ENCODE data around the gene PFDN1. TPM values are rescaled to one million over a fixed set of nuclear protein-coding genes. Genes with fewer than 3 reads are reported as not detected.

PFDN1 gene
- total RNA-seq, 2 experiments from 2014 or later, result 49.1 to 50.6 TPM

DNA sequence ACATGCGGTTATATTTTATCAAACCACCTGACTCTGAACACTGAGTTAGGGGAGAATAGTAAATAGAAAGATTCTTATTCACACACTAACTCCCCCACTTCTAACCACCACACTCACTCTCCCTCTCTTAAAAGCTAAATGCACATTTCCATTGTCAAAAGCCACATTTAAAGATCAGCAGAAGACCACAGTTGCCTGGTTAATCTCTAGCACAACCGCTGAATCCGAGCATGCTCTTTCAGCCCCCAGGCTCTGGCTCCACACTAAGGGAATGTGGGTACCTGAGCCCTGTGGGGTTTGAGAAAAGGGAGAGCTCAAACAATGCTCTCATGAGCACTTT is 35.7 kb downstream of the PFDN1 start:
- Mint-ChIP-seq H3K36me3 (ENCODE audit: low read depth) (peaks cover 12% of the 10 kb centered on the region), H3K27ac (peak overlapping the region; percentile 39), H3K9me3 (no peaks in the 10 kb centered on the region), H3K4me3 (no peak overlapping the region), H3K4me1 (ENCODE audit: low read depth) (peaks cover 36% of the 10 kb centered on the region), H3K27me3 (no peaks in the 10 kb centered on the region)
- TF ChIP-seq, protein P1, sequence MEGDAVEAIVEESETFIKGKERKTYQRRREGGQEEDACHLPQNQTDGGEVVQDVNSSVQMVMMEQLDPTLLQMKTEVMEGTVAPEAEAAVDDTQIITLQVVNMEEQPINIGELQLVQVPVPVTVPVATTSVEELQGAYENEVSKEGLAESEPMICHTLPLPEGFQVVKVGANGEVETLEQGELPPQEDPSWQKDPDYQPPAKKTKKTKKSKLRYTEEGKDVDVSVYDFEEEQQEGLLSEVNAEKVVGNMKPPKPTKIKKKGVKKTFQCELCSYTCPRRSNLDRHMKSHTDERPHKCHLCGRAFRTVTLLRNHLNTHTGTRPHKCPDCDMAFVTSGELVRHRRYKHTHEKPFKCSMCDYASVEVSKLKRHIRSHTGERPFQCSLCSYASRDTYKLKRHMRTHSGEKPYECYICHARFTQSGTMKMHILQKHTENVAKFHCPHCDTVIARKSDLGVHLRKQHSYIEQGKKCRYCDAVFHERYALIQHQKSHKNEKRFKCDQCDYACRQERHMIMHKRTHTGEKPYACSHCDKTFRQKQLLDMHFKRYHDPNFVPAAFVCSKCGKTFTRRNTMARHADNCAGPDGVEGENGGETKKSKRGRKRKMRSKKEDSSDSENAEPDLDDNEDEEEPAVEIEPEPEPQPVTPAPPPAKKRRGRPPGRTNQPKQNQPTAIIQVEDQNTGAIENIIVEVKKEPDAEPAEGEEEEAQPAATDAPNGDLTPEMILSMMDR (IDR thresholded peaks at IDR 0.05), result no peak
- POLR2A ChIA-PET, result interaction anchor here (1.0 kb wide), 1 partner anchor 10 kb away, joined by 3 read pairs; no protein-coding TSS in a partner anchor
- CTCF ChIA-PET, result interaction anchor here (1.0 to 5.3 kb wide), 8 partner anchors 11 to 85 kb away, joined by 3 to 26 read pairs (median 4); no protein-coding TSS in a partner anchor
- ATAC-seq, result peak; percentile 81
- intact Hi-C loops (cut with micrococcal nuclease), result no loop called here
- DNase-seq, result no peak

DNA sequence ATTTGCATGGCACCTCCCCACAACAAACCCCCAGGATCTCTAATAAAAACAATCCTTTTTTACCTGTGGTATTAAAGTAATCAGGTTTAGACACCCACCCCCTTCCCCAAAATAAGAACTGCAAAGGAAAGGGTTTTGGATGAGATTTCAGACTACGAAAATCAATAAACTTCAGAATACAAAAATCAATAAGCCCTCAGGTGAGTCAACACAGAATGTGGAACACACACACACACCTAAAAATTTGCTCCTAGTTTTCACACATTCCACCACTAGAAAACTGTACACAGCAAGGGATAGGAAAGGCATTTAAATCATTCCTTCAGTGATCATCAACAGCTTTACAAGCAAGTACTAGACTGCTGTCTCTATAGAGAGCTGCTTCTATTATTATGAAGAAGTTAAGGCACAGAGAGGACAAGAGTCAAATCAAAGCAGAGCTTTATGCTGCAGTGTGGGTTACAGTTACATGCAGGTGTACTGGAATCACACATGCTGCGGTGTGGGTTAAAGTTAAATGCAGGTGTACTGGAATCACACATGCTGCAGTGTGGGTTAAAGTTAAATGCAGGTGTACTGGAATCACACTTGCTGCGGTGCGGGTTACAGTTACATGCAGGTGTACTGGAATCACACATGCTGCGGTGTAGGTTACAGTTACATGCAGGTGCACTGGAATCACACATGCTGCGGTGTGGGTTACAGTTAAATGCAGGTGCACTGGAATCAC is 36.3 kb downstream of the PFDN1 start:
- H3K27ac Mint-ChIP-seq, result no peak overlapping the region
- intact Hi-C loops (cut with micrococcal nuclease), result no loop called here
- no peak overlapping the region for H3K4me3 Mint-ChIP-seq

DNA sequence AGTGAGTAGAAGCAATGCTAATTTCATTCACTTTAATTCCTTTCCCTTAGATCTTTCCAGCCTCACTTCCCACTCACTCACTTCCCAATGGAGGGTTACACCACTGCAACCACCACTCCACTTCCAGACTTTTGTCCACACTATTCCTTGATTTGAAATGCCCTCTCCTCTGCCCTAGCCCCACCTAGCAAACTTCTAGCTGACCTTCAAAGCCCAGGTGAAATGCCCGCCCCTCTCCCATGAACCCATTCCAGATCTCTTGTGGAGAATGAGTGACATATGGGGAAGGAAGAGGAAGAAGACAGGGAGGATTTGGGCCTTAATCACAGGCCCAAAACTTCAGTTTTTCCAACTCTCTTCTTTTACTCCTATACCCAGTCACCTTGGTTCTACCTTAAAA is 37.1 kb downstream of the PFDN1 start:
- ChIA-PET CTCF (interaction anchor here (1.3 to 5.3 kb wide), 3 partner anchors 14 to 86 kb away, joined by 4 to 26 read pairs (median 16); no protein-coding TSS in a partner anchor), POLR2A (interaction anchor here (1.0 kb wide), 1 partner anchor 82 kb away, joined by 3 read pairs; no protein-coding TSS in a partner anchor)
- H3K4me1 Mint-ChIP-seq (ENCODE audit: low read depth), result peaks cover 42% of the 10 kb centered on the region
- TF ChIP-seq, protein P1 (IDR thresholded peaks at IDR 0.05), result no peak
- intact Hi-C loops (cut with micrococcal nuclease), result no loop called here
- H3K36me3 Mint-ChIP-seq (ENCODE audit: low read depth), result peaks cover 10% of the 10 kb centered on the region
- H3K4me3 Mint-ChIP-seq, result no peak overlapping the region
- no peaks in the 10 kb centered on the region for H3K27me3 Mint-ChIP-seq
- DNase-seq (no peak), ATAC-seq (no peak)
- H3K27ac Mint-ChIP-seq, result no peak overlapping the region
- no peaks in the 10 kb centered on the region for H3K9me3 Mint-ChIP-seq

More for the DNA sequence above, 36.3 kb downstream of the PFDN1 start:
- POLR2A ChIA-PET, result interaction anchor here (1.0 kb wide), 2 partner anchors 9 to 81 kb away, joined by 3 read pairs; no protein-coding TSS in a partner anchor
- peak; percentile 35 for ATAC-seq
- Mint-ChIP-seq H3K4me1 (ENCODE audit: low read depth) (peaks cover 38% of the 10 kb centered on the region), H3K9me3 (no peaks in the 10 kb centered on the region), H3K36me3 (ENCODE audit: low read depth) (peaks cover 12% of the 10 kb centered on the region), H3K27me3 (no peaks in the 10 kb centered on the region)
- CTCF ChIA-PET, result interaction anchor here (1.0 to 5.3 kb wide), 8 partner anchors 10 to 85 kb away, joined by 3 to 26 read pairs (median 4); no protein-coding TSS in a partner anchor
- TF ChIP-seq, protein P1 (IDR thresholded peaks at IDR 0.05), result no peak
- peak; percentile 47 for DNase-seq

DNA sequence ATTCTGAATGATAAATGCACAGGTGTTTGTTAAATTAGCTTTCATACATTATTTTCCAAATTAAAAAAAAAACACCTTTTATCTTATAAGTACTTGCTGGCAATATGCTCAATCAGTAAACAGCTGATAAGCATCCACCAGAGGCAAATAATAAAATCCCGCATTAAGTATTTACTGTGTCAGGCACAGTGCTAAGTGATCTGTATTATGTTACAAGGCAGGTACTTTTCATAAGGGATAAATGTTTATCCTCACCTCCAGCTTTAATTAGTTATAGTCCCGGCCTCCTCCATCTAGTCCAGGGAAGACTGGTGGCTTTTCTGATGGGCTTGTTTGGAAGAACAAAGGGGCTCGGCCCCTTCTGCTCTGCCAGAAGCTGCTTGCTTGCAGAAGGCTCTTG is 40.1 kb downstream of the PFDN1 start:
- ChIA-PET POLR2A (interaction anchor here (0.6 to 1.9 kb wide), 2 partner anchors 10 to 148 kb away, joined by 3 to 5 read pairs; no protein-coding TSS in a partner anchor), CTCF (interaction anchor here (13.9 to 26.2 kb wide), 2 partner anchors 20 to 83 kb away, joined by 144 to 874 read pairs; partner anchors contain the start of gene HBEGF)
- Mint-ChIP-seq H3K9me3 (no peaks in the 10 kb centered on the region), H3K4me3 (no peak overlapping the region), H3K4me1 (ENCODE audit: low read depth) (peaks cover 59% of the 10 kb centered on the region), H3K27ac (no peak overlapping the region), H3K27me3 (no peaks in the 10 kb centered on the region), H3K36me3 (ENCODE audit: low read depth) (peaks cover 26% of the 10 kb centered on the region)
- DNase-seq (no peak), ATAC-seq (no peak)
- TF ChIP-seq, protein P1 (IDR thresholded peaks at IDR 0.05), result no peak
- intact Hi-C loops (cut with micrococcal nuclease), result no loop called here

DNA sequence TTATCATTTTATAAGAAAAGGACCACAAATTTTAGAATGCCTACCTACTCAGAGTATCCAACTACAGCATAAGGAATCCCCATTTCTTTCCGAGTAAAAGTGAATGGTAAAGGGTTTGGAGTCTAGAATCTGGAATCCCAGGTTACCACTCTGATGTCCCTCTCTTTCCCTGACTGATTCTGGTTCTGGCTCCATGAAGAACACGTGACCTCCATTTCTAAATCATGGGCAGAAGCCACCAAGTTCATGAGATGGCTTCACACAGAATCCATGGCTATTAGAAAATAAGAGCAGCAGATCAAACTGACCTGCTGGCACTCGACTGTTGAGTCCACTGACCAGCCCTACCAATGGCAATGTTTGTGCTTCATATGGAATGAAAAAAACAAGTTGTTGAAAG is 40.7 kb downstream of the PFDN1 start:
- no peak overlapping the region for H3K27ac Mint-ChIP-seq
- ChIA-PET POLR2A (interaction anchor here (0.6 to 1.9 kb wide), 3 partner anchors 10 to 147 kb away, joined by 3 to 5 read pairs (median 3); no protein-coding TSS in a partner anchor), CTCF (interaction anchor here (13.9 to 26.2 kb wide), 2 partner anchors 19 to 84 kb away, joined by 144 to 874 read pairs; partner anchors contain the start of gene HBEGF)
- peaks cover 57% of the 10 kb centered on the region for H3K4me1 Mint-ChIP-seq (ENCODE audit: low read depth)
- peaks cover 29% of the 10 kb centered on the region for H3K36me3 Mint-ChIP-seq (ENCODE audit: low read depth)
- ATAC-seq (no peak), DNase-seq (no peak)
- intact Hi-C loops (cut with micrococcal nuclease), result no loop called here
- TF ChIP-seq, protein P1 (IDR thresholded peaks at IDR 0.05), result no peak
- H3K4me3 Mint-ChIP-seq, result no peak overlapping the region
- H3K9me3 Mint-ChIP-seq, result no peaks in the 10 kb centered on the region
- no peaks in the 10 kb centered on the region for H3K27me3 Mint-ChIP-seq

All from activated CD8-positive, alpha-beta T cell treated with anti-CD3 and anti-CD28 coated beads for 36 hours (primary cell).